ENCODE results near the gene ARHGAP10.
"Not testable (repeated sequence)": the region's sequence is repeated elsewhere in the genome, so short reads cannot be mapped to it uniquely, and the experiment has no call there.

The ARHGAP10 gene

GRCh38 chr4:147847751-147848590 is 116.1 kb downstream of the ARHGAP10 start:
- no peak for DNase-seq (ENCODE audit: low read depth)

GRCh38 chr4:147848634-147849033 is 116.7 kb downstream of the ARHGAP10 start:
- DNase-seq (ENCODE audit: low read depth), result no peak

- DNase-seq (ENCODE audit: low read depth), result no peak
These were observed 119.2 kb downstream of the ARHGAP10 start for GRCh38 chr4:147851135-147851534.

- DNase-seq (ENCODE audit: low read depth), result no peak
These were observed 121.8 kb downstream of the ARHGAP10 start for GRCh38 chr4:147853706-147854105.

GRCh38 chr4:147854154-147854553 is 122.3 kb downstream of the ARHGAP10 start:
- DNase-seq (ENCODE audit: low read depth), result no peak

GRCh38 chr4:147855571-147856009 is 123.7 kb downstream of the ARHGAP10 start:
- DNase-seq (ENCODE audit: low read depth), result no peak

- DNase-seq (ENCODE audit: low read depth), result no peak
These were observed 129.1 kb downstream of the ARHGAP10 start for GRCh38 chr4:147860960-147861359.

- DNase-seq (ENCODE audit: low read depth), result no peak
These were observed 130.3 kb downstream of the ARHGAP10 start for GRCh38 chr4:147862043-147862692.

- DNase-seq (ENCODE audit: low read depth), result no peak
These were observed 131.3 kb downstream of the ARHGAP10 start for GRCh38 chr4:147863111-147863747.

GRCh38 chr4:147863808-147864472 is 132.1 kb downstream of the ARHGAP10 start:
- DNase-seq (ENCODE audit: low read depth), result no peak

- no peak for DNase-seq (ENCODE audit: low read depth)
These were observed 132.7 kb downstream of the ARHGAP10 start for GRCh38 chr4:147864607-147865006.

- DNase-seq (ENCODE audit: low read depth), result no peak
These were observed 134.0 kb downstream of the ARHGAP10 start for GRCh38 chr4:147865926-147866325.

GRCh38 chr4:147866532-147867271 is 134.8 kb downstream of the ARHGAP10 start:
- DNase-seq (ENCODE audit: low read depth), result peak; percentile 96

- DNase-seq (ENCODE audit: low read depth), result no peak
These were observed 142.2 kb downstream of the ARHGAP10 start for GRCh38 chr4:147874109-147874508.

- DNase-seq (ENCODE audit: low read depth), result no peak
These were observed 145.5 kb downstream of the ARHGAP10 start for GRCh38 chr4:147877308-147877771.

- no peak for DNase-seq (ENCODE audit: low read depth)
These were observed 147.8 kb downstream of the ARHGAP10 start for GRCh38 chr4:147879676-147880075.

GRCh38 chr4:147880511-147880910 is 148.6 kb downstream of the ARHGAP10 start:
- no peak for DNase-seq (ENCODE audit: low read depth)

GRCh38 chr4:147884536-147884935 is 152.6 kb downstream of the ARHGAP10 start:
- no peak for DNase-seq (ENCODE audit: low read depth)

- DNase-seq (ENCODE audit: low read depth), result not testable (repeated sequence)
These were observed 153.3 kb downstream of the ARHGAP10 start for GRCh38 chr4:147885216-147885615.

- DNase-seq (ENCODE audit: low read depth), result no peak
These were observed 159.7 kb downstream of the ARHGAP10 start for GRCh38 chr4:147891476-147892115.

GRCh38 chr4:147899512-147899911 is 167.6 kb downstream of the ARHGAP10 start:
- DNase-seq (ENCODE audit: low read depth), result no peak
